ENCODE results near the gene LMX1B.

DNA sequence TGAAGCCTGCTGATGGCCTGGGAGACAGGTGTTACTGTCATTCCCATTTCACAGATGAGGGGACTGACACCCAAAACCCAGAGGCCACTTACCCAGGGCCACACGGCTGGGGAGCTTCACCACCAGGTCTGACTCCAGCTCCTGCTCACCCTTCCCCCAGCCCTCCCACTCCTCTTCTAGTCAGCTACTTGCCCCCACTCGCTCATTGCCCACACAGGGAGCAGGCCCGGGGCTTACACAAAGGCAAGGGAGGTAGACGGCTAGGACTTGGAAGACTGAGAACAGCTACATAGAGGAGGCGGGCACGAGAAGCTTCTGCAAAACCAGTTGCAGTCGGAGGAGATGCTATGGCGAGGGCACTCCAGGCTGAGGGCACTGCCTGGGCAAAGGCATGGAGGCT, 21.3 kb downstream of the LMX1B start:
- TF ChIP-seq POLR2A (IDR thresholded peaks at IDR 0.05; ENCODE audit: extremely low read depth, insufficient read length) (no peak), MYC (IDR thresholded peaks at IDR 0.05; ENCODE audit: low read depth, low read length) (no peak)
- TF ChIP-seq, protein P1, sequence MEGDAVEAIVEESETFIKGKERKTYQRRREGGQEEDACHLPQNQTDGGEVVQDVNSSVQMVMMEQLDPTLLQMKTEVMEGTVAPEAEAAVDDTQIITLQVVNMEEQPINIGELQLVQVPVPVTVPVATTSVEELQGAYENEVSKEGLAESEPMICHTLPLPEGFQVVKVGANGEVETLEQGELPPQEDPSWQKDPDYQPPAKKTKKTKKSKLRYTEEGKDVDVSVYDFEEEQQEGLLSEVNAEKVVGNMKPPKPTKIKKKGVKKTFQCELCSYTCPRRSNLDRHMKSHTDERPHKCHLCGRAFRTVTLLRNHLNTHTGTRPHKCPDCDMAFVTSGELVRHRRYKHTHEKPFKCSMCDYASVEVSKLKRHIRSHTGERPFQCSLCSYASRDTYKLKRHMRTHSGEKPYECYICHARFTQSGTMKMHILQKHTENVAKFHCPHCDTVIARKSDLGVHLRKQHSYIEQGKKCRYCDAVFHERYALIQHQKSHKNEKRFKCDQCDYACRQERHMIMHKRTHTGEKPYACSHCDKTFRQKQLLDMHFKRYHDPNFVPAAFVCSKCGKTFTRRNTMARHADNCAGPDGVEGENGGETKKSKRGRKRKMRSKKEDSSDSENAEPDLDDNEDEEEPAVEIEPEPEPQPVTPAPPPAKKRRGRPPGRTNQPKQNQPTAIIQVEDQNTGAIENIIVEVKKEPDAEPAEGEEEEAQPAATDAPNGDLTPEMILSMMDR (IDR thresholded peaks at IDR 0.05; ENCODE audit: low read depth, low read length): no peak
